RKO (cell line): Measurements from ENCODE around the gene FDXR.
"Not testable (repeated sequence)": the region's sequence is repeated elsewhere in the genome, so short reads cannot be mapped to it uniquely, and the experiment has no call there.

Experiments used
- DNase-seq: peaks from one replicate; pipeline ENCODE4 v3.0.0-alpha.2; 2016; ENCODE audit warnings: low spot score

FDXR gene, protein sequence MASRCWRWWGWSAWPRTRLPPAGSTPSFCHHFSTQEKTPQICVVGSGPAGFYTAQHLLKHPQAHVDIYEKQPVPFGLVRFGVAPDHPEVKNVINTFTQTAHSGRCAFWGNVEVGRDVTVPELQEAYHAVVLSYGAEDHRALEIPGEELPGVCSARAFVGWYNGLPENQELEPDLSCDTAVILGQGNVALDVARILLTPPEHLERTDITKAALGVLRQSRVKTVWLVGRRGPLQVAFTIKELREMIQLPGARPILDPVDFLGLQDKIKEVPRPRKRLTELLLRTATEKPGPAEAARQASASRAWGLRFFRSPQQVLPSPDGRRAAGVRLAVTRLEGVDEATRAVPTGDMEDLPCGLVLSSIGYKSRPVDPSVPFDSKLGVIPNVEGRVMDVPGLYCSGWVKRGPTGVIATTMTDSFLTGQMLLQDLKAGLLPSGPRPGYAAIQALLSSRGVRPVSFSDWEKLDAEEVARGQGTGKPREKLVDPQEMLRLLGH

DNA sequence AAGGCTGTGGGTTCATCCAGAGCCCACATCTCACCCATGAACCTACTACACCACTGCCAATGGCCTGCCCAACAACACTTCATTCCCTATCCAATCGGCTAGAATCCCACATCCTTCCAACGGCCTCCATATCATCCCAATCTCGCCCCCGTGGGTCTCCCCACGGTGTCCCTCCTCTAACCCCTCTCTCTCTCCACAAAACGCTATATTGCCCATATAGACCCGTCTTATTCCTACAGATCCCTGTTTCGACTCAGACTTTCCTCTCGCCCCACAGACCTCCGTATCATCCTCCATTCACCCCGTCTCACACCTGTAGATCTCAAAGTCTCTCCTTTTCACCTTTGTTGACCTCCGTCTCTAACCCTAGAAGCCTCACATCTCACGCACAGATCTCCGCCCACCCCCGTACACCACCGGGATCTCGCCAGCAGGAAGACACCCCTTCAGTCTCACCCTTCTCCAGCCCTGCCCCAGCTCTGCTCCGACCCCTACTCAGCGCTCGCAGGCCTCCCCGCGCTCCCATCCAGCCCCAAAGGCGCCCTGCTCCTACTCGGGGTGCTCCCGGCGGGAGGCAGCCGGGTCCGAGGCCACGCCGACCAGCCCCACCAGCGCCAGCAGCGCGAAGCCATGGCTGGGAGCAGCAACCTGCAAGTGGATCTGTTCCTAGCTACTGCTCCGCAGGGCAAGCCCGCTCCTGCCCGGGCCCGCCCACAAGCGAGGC is at the start of gene FDXR:
TSS of gene FDXR (minus strand) at position 682 of the 724 bp plus-strand sequence. CDS start at position 632, 50 bp downstream.
- no peak for DNase-seq

DNA sequence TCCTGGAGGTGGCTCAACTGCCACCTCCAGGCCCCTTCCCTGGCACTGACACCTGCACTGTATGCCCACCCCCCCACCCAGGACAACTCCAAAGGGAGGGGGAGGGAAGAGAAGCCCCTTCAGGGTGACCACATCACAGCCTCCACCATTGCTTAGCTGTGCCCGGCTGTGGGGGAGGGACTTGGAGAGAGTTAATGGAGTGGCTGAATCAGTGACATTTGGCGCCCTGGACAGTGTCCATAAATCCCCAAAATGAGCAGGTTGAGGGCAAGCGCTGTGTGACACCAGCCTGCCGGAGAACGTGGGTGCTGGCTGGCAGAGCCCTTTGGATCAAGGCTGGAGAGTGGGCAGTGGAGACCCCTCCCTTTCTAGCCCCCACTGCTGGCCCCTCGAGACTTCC is 49.4 kb upstream of the FDXR start:
- DNase-seq = no peak

DNA sequence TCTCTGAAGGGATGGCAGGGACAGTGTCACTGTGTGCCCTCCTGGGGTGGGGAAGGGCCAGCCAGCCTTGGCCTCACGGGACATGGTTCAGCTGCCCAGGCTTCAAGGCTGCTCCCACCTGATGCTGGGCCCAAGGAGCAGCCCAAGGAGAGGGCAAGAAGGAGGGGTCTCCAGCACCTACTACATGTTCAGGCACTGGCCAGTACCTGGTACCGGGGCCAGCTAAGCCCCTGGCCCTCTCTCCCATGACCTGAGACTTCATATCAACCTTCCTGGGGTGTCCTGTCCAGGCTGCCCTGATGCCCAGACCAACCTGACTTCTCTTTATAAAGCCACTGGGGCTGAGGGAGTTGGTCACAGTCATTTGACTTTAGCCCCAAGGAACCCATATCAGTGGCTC is 49.0 kb upstream of the FDXR start:
- no peak for DNase-seq

DNA sequence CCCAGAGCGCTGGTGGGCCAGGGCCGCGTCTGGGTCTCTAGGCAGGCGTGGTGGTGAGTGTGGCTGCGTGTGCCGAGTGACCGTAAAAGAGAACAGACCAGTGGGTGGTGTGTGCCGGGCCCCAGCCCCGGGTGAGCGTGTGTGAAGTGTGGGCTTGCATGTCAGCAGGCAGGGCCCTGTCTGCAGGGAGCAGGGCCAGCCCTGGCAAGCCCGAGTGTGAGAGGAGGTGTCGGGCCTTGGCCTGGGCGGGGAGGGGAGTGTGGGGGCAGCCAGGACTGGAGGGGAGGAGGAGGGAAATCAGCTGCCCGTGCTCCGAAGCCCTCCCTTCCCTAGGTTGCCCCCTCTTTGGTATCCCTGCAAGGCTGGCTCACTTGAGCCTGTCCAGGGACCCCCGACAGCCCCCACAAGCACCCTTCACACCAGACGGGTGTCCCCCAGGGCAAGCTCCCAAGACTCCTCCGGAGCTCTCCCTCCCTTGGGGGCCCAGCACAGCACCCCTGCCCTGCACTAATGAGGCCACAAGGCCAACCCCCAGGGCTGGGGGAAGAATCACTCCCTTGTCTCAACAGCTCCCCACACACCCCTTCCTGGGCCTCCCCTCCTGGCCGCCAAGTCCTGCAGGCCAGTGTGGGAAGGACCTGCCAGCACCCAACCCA is 48.4 kb upstream of the FDXR start:
- no peak for DNase-seq

DNA sequence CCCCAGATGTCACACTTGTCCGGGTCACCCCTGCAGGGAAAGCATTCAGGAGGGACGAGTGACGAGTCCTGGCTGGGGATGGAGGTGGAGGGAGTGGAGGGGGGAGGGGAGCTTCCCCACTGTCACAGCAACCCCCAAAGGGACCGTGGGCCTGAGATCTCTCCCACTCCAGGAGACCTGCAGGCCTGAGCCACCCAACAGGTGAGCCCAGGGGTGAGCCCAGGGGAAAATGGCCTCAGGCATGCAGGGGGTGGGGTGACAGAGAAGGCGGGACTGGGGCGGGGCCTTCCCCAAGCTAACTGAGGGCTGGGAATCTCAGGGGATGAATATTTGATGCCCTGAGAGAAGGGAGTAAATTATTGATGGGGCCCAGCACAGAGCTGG is 47.8 kb upstream of the FDXR start:
- no peak for DNase-seq

DNA sequence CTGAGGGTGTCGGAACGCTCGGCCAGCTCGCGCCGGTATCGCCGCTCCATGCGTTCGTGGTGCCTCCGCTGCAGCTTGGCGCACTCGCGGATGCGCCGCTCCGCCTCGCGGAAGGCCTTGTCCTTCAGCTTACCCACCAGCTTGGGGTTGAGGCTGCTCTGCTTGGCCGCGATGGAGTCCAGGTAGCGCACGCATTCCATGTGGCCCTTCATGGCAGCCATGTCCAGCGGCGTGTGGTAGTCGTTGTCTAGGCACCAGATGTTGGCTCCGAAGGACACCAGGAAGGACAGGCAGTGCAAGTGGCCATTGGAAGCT is 47.5 kb upstream of the FDXR start:
- DNase-seq = no peak

DNA sequence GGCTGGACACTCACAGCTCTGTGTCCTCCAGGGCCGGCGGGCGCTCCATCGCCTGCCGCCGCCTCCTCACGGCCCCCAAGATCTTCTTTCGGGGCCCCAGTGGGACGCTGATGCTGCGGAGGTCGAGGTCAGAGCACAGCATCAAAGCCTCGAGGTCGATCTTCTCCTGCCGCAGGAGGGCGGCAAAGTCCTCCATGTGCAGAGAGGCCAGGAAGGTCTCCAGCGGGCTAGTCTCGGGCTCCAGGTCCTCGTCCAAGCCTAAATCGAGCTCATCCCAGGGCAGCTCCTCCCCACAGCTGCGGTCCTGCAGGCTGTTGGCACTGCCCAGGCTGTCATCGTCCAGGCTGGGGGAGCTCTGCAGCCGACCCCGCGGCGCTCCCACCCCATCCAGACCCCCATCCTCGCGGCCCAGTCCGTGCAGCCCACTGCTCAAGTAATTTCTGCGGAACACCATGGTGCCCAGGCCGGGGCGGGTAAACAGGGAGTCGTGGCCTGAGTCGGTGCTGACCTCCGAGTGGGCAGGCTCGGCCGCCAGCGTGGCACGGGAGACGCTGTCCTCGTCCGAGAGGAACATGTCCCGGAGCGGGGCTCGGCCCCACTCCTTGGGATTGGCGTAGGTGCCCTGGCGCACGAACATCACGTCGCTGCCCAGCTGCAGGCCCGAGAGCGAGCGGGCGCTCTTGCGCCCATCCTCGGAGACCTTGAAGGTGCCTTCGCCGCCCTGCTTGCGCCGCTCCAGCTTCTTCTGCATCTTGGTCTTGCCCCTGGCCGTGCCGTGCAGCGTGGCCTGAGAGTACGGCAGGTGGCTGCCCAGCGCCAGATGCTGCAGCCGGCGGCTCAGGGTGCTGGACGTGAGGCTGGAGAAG is 46.9 kb upstream of the FDXR start:
- DNase-seq = no peak

DNA sequence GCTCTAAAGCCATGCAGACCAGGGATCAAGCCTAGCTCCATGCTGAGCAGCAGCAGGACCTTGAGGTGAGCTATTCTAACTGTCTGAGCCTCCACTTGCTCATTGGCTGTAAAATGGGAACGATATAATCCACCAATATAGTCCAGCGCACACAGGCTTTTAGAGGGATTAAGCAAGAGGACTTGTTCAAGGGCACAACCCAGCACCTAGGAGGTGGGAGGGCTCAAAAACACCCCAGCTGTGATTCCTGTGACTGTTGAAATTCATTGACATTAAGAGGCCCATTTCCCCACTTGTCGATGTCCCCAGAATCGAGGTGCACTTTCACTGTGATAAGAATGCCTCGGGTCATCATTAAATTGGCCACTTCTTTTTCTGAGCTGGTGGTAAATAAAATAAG is 46.1 kb upstream of the FDXR start:
- no peak for DNase-seq

DNA sequence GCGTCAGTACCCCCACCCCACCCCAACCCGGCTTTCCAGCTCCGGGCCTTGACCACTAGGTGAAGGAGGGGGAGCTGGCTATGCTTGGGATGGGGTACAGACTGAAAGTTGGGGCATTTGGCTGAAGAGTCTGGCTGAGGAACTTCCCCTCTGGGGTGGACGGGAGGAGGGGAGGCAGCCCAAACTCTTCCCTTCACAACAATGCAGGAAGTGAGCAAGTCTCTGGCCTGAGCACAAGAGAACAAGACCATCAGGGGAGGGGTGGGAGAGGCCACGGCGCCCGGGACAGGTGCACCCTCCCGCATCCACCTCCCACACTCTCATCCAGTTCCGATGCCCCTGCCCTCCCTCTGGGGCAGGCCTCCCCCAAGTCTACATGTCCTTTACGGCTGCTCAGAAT is 44.6 kb upstream of the FDXR start:
- no peak for DNase-seq

DNA sequence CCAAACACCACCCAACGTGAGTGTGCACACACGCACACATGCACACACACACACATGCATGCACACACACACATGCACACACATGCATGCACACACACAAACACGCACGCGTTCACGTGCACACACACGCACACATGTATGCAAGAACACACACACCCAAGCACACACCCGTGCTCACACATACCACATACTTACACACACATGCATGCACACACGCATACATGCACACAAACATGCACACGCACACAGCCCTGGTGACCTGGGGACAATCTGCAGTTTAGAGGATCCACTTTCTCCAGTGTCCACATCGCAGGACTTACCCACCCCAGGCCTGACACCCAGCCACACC is 44.0 kb upstream of the FDXR start:
- DNase-seq = no peak

DNA sequence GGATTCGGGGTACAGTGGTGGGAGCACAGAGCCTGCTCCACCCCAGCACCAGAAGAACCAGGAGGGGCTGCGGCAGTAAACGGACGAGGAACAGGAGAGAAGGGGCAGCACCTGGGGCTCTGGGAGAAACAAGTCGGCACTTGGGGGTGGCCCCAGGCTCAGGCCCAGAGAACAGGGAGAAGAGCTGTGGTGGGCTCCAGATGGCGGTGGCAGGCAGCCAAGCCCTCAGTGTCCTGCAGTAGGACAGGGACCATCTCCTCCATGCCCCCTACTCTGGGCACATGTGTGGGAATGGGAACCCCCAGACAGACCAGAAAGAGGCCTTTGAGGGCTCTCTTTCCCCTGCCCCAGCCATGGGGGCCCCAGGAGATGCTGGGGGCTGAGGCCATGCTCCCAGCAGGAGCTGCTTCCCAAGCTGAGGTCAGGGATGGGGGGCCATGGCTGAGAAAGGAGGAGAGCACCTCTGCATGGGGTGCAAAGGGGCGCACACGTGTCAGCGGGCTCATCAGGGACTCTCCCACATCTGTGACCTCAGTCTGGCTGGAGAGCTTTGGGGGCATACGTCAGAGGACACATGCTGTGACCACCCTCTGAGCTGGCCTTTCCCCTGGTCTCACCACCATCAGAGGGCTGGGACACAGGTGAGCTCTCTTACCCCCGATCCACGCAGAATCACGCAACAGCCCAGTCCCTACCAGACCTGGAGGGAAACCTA is 43.5 kb upstream of the FDXR start:
- DNase-seq = no peak

DNA sequence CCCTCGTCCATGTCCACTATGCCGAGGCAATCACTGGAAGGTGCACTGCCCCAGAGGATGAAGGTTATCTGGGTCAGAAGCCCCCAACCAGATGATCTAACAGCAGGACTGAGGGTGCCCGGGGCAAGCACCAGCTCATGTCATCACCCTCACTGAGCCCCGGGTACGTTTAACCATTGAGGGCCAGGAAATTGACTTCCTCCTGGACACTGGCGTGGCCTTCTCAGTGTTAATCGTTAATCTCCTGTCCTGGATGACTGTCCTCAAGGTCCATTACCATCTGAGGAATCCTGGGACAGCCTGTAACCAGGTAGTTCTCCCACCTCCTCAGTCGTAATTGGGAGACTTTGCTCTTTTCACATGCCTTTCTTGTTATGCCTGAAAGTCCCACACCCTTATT is 38.6 kb upstream of the FDXR start:
- DNase-seq = not testable (repeated sequence)

DNA sequence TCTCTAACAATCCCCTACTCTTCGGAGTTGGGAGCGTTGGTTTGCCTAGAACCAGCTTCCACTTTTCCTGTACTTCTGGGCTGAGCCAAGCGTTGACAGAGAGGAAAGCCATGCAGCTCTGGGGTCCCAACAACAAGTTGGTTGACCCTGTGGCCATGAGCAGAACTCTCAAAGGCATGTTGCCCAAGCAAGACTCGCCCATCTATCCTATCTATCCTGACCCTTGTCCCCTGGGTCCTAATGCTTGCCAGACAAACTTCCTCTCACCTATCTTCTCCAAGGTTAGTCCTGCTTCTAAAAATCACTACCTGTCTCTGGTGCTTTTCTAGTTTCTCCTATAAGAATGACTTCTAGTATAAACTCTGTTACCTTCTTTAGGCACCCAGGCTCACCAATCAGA is 36.3 kb upstream of the FDXR start:
- not testable (repeated sequence) for DNase-seq

DNA sequence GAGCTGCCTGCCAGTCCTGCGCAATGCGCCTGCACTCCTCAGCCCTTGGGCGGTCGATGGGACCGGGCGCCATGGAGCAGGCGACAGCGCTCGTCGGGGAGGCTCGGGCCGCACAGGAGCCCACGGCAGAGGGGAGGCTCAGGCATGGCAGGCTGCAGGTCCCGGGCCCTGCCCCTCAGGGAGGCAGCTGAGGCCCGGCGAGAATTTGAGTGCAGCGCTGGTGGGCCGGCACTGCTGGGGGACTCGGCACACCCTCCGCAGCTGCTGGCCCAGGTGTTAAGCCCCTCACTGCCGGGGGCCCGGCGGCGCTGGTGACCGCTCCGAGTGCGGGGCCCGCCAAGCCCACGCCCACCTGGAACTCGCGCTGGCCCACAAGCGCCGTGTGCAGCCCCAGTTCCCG is 34.2 kb upstream of the FDXR start:
- no peak for DNase-seq

DNA sequence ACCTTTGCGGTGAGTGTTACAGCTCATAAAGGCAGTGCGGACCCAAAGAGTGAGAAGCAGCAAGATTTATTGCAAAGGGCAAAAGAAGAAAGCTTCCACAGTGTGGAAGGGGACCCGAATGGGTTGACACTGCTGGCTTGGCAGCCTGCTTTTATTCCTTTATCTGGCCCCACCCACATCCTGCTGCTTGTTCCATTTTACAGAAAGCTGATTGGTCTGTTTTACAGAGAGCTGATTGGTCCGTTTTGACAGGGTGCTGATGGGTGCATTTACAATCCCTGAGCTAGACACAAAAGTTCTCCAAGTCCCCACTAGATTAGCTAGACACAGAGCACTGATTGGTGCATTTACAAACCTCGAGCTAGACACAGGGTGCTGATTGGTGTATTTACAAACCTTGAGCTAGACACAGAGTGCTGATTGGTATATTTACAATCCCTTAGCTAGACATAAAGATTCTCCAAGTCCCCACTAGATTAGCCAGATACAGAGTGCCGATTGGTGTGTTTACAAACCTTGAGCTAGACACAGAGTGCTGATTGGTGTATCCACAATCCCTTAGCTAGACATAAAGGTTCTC is 33.5 kb upstream of the FDXR start:
- not testable (repeated sequence) for DNase-seq

DNA sequence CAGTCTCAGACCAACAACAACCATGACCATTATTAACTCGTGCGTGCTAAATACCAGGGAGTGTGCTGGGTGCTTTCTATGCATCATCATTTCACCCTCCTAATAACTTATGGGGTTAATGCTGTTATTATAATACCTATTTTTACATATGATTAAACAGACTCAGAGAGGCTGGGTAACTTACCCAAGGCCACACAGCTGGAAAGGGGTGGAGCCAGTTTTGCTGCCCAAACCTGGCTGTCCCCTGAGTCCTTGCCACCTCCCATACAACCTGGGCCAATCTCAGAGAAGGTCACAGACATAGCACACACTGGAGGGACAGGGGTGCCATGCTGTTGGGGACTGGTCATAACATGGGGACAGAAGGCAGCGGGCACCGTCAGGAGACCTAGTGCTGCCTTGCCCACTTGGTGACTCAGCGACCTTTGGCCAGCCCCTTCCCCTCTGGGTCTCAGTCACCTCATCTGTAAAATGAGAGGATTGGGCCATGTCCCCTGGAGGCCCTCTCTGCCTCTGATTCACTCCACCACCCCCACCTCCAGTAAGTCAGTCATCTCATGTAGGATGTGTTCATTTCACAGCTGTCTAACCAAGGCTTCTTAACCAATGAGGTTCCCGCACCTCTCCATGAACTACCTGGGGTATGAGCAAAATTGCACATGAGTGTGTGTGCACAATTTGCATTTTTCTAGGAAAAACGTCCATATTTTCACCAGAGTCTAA is 32.1 kb upstream of the FDXR start:
- DNase-seq = no peak

DNA sequence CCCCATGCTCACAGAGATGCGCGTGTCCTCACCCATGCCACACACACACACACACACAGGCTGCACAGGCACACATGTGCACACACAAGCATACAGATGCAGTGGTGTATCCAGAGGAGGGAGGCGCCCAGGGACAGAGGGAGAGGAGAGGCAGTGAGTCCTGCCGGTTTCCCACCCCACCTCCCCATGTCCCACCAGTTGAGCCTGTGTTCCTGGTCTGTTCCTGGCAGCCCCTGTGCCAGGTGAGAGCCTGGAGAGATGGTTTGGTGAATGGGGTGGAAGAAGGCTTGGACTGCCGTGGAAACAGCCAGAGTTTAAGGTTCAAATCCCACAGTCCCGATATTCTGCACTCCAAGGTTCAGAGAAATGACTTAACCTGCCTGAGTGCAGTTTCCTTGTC is 30.9 kb upstream of the FDXR start:
- no peak for DNase-seq

DNA sequence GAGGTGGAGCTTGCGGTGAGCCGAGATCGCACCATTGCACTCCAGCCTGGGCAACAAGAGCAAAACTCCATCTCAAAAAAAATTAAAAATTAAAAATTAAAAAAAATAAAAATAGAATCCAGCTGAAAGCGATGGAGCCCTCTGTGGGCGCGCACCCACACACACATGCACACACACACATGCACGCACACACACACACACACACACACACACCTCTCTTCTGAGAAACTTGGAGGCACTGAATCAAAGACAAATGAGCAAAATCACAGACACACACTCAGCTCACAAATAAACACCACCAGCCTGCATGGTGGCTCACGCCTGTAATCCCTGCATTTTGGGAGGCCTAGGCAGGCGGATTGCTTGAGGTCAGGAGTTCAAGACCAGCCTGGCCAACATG is 30.2 kb upstream of the FDXR start:
- DNase-seq = no peak

DNA sequence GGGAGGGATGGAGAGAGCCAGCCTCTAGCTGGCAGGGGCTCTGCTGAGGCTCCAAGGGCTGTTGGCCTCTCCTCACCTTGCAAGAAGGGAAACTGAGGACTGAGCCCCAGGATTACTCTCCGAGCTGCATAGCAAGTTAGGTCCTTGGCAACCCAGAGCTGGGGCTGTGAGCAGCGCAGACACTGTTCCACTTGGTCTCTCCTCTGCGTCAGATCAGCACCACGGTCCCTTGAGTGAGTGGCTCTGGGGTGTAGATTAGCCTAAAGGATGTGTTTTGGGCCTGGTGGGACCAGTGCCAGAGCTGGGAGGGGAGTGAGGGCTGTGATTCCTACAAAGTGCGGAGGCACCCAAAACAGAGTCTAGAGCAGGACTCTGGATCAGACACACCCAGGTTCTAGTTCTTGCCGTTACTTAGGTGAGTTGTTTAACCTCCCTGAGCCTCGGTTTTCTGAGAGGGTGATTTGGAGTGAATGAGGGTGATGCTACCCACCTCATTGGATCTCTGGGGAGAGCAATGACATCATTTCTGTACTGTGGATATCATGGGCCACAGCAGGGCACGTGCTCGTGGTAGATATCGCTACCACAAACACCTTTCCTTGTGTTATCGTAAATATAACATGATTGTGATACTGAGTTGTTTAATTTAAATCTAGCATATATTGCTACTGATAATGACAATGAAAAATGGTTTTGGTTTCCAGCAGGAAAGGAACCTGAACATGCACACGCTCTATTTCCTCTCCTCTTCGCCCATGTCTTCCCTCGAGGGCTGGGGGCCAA is 28.8 kb upstream of the FDXR start:
- no peak for DNase-seq

DNA sequence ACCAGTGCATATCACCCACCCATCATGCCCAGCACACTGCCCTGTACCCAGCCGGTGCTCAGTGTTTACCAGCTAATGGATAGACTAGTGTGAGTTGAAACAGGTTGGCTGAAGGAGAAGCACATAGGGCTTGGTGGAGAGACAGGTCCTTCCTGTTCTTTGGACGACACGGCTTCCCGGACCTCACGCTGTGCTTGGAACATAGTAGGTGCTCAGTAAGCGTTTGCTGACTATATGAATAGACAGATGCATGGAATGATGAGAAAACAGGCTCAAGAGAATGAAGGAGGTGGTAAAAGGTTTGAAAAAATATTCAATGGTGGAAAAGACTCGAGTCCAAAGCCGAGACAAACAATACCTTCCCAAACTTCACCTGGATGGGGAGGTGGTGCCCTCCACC is 27.4 kb upstream of the FDXR start:
- no peak for DNase-seq
